NOMO-1 treated with dmso at 0.1 percent for 144 hours (cell line): Measurements from ENCODE around the gene TBX3.

Experiments
- DNase-seq: peaks from one replicate; lab custom pipeline; 2025; ENCODE audit not compliant: unreplicated experiment; lab: John Stamatoyannopoulos, UW

The TBX3 gene

GRCh38 chr12:114682785-114683708 lies 928 bp downstream of the TBX3 start:
- no peak for DNase-seq

- no peak for DNase-seq
These were observed 1.7 kb downstream of the TBX3 start for GRCh38 chr12:114682106-114682784.

- peak; percentile 27 for DNase-seq
These were observed 2.7 kb downstream of the TBX3 start for GRCh38 chr12:114681116-114681871.

GRCh38 chr12:114680604-114681069 lies 3.3 kb downstream of the TBX3 start:
- DNase-seq = no peak

- no peak for DNase-seq
These were observed 4.0 kb downstream of the TBX3 start for GRCh38 chr12:114679942-114680341.

- no peak for DNase-seq
These were observed 4.5 kb downstream of the TBX3 start for GRCh38 chr12:114679452-114679875.

GRCh38 chr12:114678718-114679117 lies 5.3 kb downstream of the TBX3 start:
- no peak for DNase-seq

- no peak for DNase-seq
These were observed 5.9 kb downstream of the TBX3 start for GRCh38 chr12:114678028-114678427.

GRCh38 chr12:114676142-114676741 lies 7.7 kb downstream of the TBX3 start:
- DNase-seq = no peak

- DNase-seq = no peak
These were observed 9.5 kb downstream of the TBX3 start for GRCh38 chr12:114674251-114675047.

GRCh38 chr12:114673901-114674250 lies 10.1 kb downstream of the TBX3 start:
- no peak for DNase-seq

- DNase-seq = no peak
These were observed 10.7 kb downstream of the TBX3 start for GRCh38 chr12:114673169-114673833.

GRCh38 chr12:114672817-114673168 lies 11.2 kb downstream of the TBX3 start:
- DNase-seq = no peak

- DNase-seq = no peak
These were observed 12.2 kb downstream of the TBX3 start for GRCh38 chr12:114671443-114672411.

GRCh38 chr12:114671066-114671442 lies 12.9 kb downstream of the TBX3 start:
- DNase-seq = no peak

- no peak for DNase-seq
These were observed 13.5 kb downstream of the TBX3 start for GRCh38 chr12:114670291-114670980.

GRCh38 chr12:114669401-114670290 lies 14.3 kb downstream of the TBX3 start:
- no peak for DNase-seq
